Epithelial cell of proximal tubule (primary cell): ENCODE data around the gene TOX2. TPM values are rescaled to one million over a fixed set of nuclear protein-coding genes. Genes with fewer than 3 reads are reported as not detected.

Experiments
- DNase-seq: peaks from one replicate; pipeline ENCODE4 v3.0.0-alpha.2; 2011; ENCODE audit warnings: low read depth
- H3K4me3 ChIP-seq: 2 replicates; pipeline ENCODE4 v1.5.1; 2011; ENCODE audit warnings: low read depth, mild to moderate bottlenecking, low read length
- CTCF ChIP-seq: conservative IDR thresholded peaks from 2 replicates; pipeline ENCODE4 v1.5.1; 2012; ENCODE audit warnings: low read depth, mild to moderate bottlenecking, low read length
- total RNA-seq: library from RNA; depleted of rRNA; stranded (reverse); fragments of >200 nt; gene quantifications from 2 replicates; pipeline ENCODE4 v1.2.3, GENCODE V29; 2015

Gene TOX2
- total RNA-seq, 1 donor from 2014 or later: 2.5 TPM

GRCh38 chr20:43982886-43983285 lies 68.2 kb downstream of the TOX2 start:
- no peak overlapping the region for H3K4me3 ChIP-seq
- DNase-seq: no peak
- no peak for TF ChIP-seq CTCF

- H3K4me3 ChIP-seq: no peak overlapping the region
- no peak for DNase-seq
- peak; percentile 50 for TF ChIP-seq CTCF
Observed at GRCh38 chr20:43983359-43983758, 68.7 kb downstream of the TOX2 start.

- no peak overlapping the region for H3K4me3 ChIP-seq
- no peak for DNase-seq
- TF ChIP-seq CTCF: no peak
Observed at GRCh38 chr20:43983904-43984361, 69.3 kb downstream of the TOX2 start.

- no peak for TF ChIP-seq CTCF
- H3K4me3 ChIP-seq: no peak overlapping the region
Observed at GRCh38 chr20:43984587-43984986, 69.9 kb downstream of the TOX2 start.

GRCh38 chr20:43985121-43985520 lies 70.5 kb downstream of the TOX2 start:
- no peak overlapping the region for H3K4me3 ChIP-seq
- no peak for DNase-seq
- no peak for TF ChIP-seq CTCF

More at GRCh38 chr20:43984587-43984986, 69.9 kb downstream of the TOX2 start:
- DNase-seq: no peak

GRCh38 chr20:43985608-43986316 lies 71.1 kb downstream of the TOX2 start:
- no peak for DNase-seq
- H3K4me3 ChIP-seq: no peak overlapping the region
- no peak for TF ChIP-seq CTCF

- DNase-seq: no peak
- TF ChIP-seq CTCF: no peak
Observed at GRCh38 chr20:43987018-43987417, 72.4 kb downstream of the TOX2 start.

More at GRCh38 chr20:43987018-43987417, 72.4 kb downstream of the TOX2 start:
- no peak overlapping the region for H3K4me3 ChIP-seq
